NK-92 (cell line): ENCODE data around the gene BAD.

Experiments
- DNase-seq: peaks from one replicate; lab custom pipeline; 2025; ENCODE audit not compliant: unreplicated experiment; lab: John Stamatoyannopoulos, UW

The BAD gene

GRCh38 chr11:64232182-64232966 lies 52.1 kb downstream of the BAD start:
- no peak for DNase-seq

- no peak for DNase-seq
These were observed 52.9 kb downstream of the BAD start for GRCh38 chr11:64231546-64231945.

GRCh38 chr11:64230985-64231365 lies 53.5 kb downstream of the BAD start:
- no peak for DNase-seq

GRCh38 chr11:64230171-64230984 lies 54.1 kb downstream of the BAD start, which contains the start of gene DNAJC4:
Gene DNAJC4 (plus strand): TSS chr11:64230548. CDS start chr11:64230855, 307 bp downstream.
- DNase-seq: no peak

- no peak for DNase-seq
These were observed 54.7 kb downstream of the BAD start for GRCh38 chr11:64229744-64230170.

GRCh38 chr11:64229090-64229743 lies 55.2 kb downstream of the BAD start:
- DNase-seq: no peak

- no peak for DNase-seq
These were observed 57.0 kb downstream of the BAD start for GRCh38 chr11:64227405-64227956.

- no peak for DNase-seq
These were observed 57.9 kb downstream of the BAD start for GRCh38 chr11:64226507-64227051.

- peak; percentile 47 for DNase-seq
These were observed 58.6 kb downstream of the BAD start, which contains the start of the genes NUDT22 and TRPT1 for GRCh38 chr11:64225608-64226506. Gene NUDT22 (plus strand): TSS chr11:64226274. CDS start chr11:64226653, 379 bp downstream. Gene TRPT1 (minus strand): TSS chr11:64226186. CDS start chr11:64225860, 326 bp downstream.

GRCh38 chr11:64224891-64225607 lies 59.4 kb downstream of the BAD start:
- no peak for DNase-seq

- no peak for DNase-seq
These were observed 60.1 kb downstream of the BAD start for GRCh38 chr11:64224151-64224890.

GRCh38 chr11:64223001-64223651 lies 61.3 kb downstream of the BAD start:
- DNase-seq: no peak

GRCh38 chr11:64222651-64223000 lies 61.8 kb downstream of the BAD start:
- no peak for DNase-seq

GRCh38 chr11:64220798-64221197 lies 63.7 kb downstream of the BAD start:
- DNase-seq: no peak

GRCh38 chr11:64220271-64220670 lies 64.2 kb downstream of the BAD start:
- no peak for DNase-seq
